ENCODE data around the gene RPL13A. TPM values are rescaled to one million over a fixed set of nuclear protein-coding genes. Genes with fewer than 3 reads are reported as not detected.

RPL13A gene
- total RNA-seq, 1 donor from 2014 or later: 3,501 TPM

GRCh38 chr19:49538643-49539042 lies 51.2 kb downstream of the RPL13A start:
- no peaks in the 10 kb centered on the region for H3K36me3 ChIP-seq (ENCODE audit: control insufficient read depth, insufficient read depth, low read length)
- FAIRE-seq (no peak), DNase-seq (ENCODE audit: low read depth) (no peak)
- H3K4me3 ChIP-seq (ENCODE audit: low read depth, low read length): no peak overlapping the region
- TF ChIP-seq, protein P1, sequence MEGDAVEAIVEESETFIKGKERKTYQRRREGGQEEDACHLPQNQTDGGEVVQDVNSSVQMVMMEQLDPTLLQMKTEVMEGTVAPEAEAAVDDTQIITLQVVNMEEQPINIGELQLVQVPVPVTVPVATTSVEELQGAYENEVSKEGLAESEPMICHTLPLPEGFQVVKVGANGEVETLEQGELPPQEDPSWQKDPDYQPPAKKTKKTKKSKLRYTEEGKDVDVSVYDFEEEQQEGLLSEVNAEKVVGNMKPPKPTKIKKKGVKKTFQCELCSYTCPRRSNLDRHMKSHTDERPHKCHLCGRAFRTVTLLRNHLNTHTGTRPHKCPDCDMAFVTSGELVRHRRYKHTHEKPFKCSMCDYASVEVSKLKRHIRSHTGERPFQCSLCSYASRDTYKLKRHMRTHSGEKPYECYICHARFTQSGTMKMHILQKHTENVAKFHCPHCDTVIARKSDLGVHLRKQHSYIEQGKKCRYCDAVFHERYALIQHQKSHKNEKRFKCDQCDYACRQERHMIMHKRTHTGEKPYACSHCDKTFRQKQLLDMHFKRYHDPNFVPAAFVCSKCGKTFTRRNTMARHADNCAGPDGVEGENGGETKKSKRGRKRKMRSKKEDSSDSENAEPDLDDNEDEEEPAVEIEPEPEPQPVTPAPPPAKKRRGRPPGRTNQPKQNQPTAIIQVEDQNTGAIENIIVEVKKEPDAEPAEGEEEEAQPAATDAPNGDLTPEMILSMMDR (IDR thresholded peaks at IDR 0.05; ENCODE audit: insufficient read depth, low read length, severe bottlenecking): no peak
- H3K27me3 ChIP-seq (ENCODE audit: control insufficient read depth, insufficient read depth, low read length): no peaks in the 10 kb centered on the region

- no peaks in the 10 kb centered on the region for H3K27me3 ChIP-seq (ENCODE audit: control insufficient read depth, insufficient read depth, low read length)
- H3K4me3 ChIP-seq (ENCODE audit: low read depth, low read length): no peak overlapping the region
- FAIRE-seq (no peak), DNase-seq (ENCODE audit: low read depth) (no peak)
- TF ChIP-seq, protein P1 (IDR thresholded peaks at IDR 0.05; ENCODE audit: insufficient read depth, low read length, severe bottlenecking): no peak
- H3K36me3 ChIP-seq (ENCODE audit: control insufficient read depth, insufficient read depth, low read length): no peaks in the 10 kb centered on the region
These were observed 52.0 kb downstream of the RPL13A start for GRCh38 chr19:49539192-49539952.

Other genes starting within 250 kb of the RPL13A start
- under 0.01 TPM in 1 of 2 replicates, not detected in the other for gene SLC6A16, start 162.4 kb upstream of the RPL13A start, total RNA-seq
- gene CD37, start 152.2 kb upstream of the RPL13A start, total RNA-seq: not detected in 2 replicates
- 6.9 and 8.4 TPM in 2 replicates for gene TEAD2, start 125.2 kb upstream of the RPL13A start, total RNA-seq
- gene DKKL1, start 123.7 kb upstream of the RPL13A start, total RNA-seq: not detected in 2 replicates
- gene KASH5, start 99.4 kb upstream of the RPL13A start, total RNA-seq: not detected in 2 replicates
- not detected in 2 replicates for gene PTH2, start 64.2 kb upstream of the RPL13A start, total RNA-seq
- gene GFY, start 62.2 kb upstream of the RPL13A start, total RNA-seq: not detected in 2 replicates
- not detected in 2 replicates for gene SLC17A7, start 46.1 kb upstream of the RPL13A start, total RNA-seq
- gene PIH1D1, start 35.8 kb upstream of the RPL13A start, total RNA-seq: 72.8 and 115 TPM in 2 replicates
- gene ALDH16A1, start 34.4 kb upstream of the RPL13A start, total RNA-seq: 17.5 and 29.2 TPM in 2 replicates
- not detected in 2 replicates for gene FLT3LG, start 13.4 kb upstream of the RPL13A start, total RNA-seq
- gene RPS11, start 8.8 kb downstream of the RPL13A start, total RNA-seq: 4,057 and 8,908 TPM in 2 replicates
- 13.2 and 15.7 TPM in 2 replicates for gene FCGRT, start 25.1 kb downstream of the RPL13A start, total RNA-seq
- 0.77 and 3.9 TPM in 2 replicates for gene RCN3, start 40.4 kb downstream of the RPL13A start, total RNA-seq
- gene NOSIP, start 92.9 kb downstream of the RPL13A start, total RNA-seq: 71.1 and 78.0 TPM in 2 replicates
- gene PRRG2, start 93.7 kb downstream of the RPL13A start, total RNA-seq: 4.5 and 6.3 TPM in 2 replicates
- gene PRR12, start 103.6 kb downstream of the RPL13A start, total RNA-seq: 0.79 and 1.9 TPM in 2 replicates
- gene RRAS, start 152.5 kb downstream of the RPL13A start, total RNA-seq: 24.2 and 44.4 TPM in 2 replicates
- gene SCAF1, start 154.6 kb downstream of the RPL13A start, total RNA-seq: 5.5 and 9.6 TPM in 2 replicates
- gene IRF3, start 178.2 kb downstream of the RPL13A start, total RNA-seq: 97.9 and 128 TPM in 2 replicates
- gene BCL2L12, start 178.3 kb downstream of the RPL13A start, total RNA-seq: 2.4 and 2.9 TPM in 2 replicates
- gene PRMT1, start 189.7 kb downstream of the RPL13A start, total RNA-seq: 295 and 543 TPM in 2 replicates
- 0.13 and 0.53 TPM in 2 replicates for gene ADM5, start 202.0 kb downstream of the RPL13A start, total RNA-seq
- 1.2 and 2.4 TPM in 2 replicates for gene CPT1C, start 203.5 kb downstream of the RPL13A start, total RNA-seq

Measured in bronchial epithelial cell (primary cell).